ENCODE data around the gene ZFP28.

DNA sequence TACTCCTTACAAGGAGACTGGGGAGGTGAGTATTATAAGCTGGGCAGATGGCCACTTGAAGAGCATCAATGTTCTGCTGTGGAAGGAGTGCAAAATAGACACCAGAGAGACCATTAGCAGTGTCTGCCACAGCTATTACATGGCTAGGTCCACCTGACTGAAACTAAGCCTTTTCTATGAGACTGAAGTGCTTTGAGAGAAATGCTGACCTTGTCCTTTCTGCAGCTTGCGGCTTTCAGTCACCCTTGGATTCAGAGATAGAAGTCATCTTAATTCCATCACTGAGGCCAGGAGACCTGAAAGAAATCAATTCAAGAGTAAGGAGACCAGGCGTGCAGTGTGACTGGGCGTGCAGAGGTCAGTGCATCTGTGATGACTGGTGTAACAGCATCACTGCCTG lies 1.3 kb upstream of the ZFP28 start:
- TF ChIP-seq POLR2A (IDR thresholded peaks at IDR 0.05; ENCODE audit: control extremely low read depth in 1 of 2, low read depth in 2 of 2, low read length in 2 of 2) (no peak), CTCF (IDR thresholded peaks at IDR 0.05; ENCODE audit: control extremely low read depth in 1 of 3, insufficient read depth in 1 of 3, low read depth in 1 of 3, low read length in 3 of 3) (no peak)
